Measurements from ENCODE around the gene ZGLP1.
A peak's percentile ranks its signal among the peaks of the same experiment; 100 is the strongest.

The ZGLP1 gene

GRCh38 chr19:10327793-10328192 is 18.2 kb upstream of the ZGLP1 start:
- DNase-seq (ENCODE audit: low read depth), result no peak

GRCh38 chr19:10325732-10326131 is 16.1 kb upstream of the ZGLP1 start:
- DNase-seq (ENCODE audit: low read depth), result no peak

GRCh38 chr19:10321874-10322835 is 12.5 kb upstream of the ZGLP1 start:
- DNase-seq (ENCODE audit: low read depth), result no peak

GRCh38 chr19:10321417-10321797 is 11.8 kb upstream of the ZGLP1 start:
- DNase-seq (ENCODE audit: low read depth), result no peak

- DNase-seq (ENCODE audit: low read depth), result no peak
Measured at GRCh38 chr19:10320602-10321416, 11.2 kb upstream of the ZGLP1 start.

- no peak for DNase-seq (ENCODE audit: low read depth)
Measured at GRCh38 chr19:10318807-10319682, 9.4 kb upstream of the ZGLP1 start.

GRCh38 chr19:10317857-10318462 is 8.3 kb upstream of the ZGLP1 start:
- DNase-seq (ENCODE audit: low read depth), result no peak

GRCh38 chr19:10317045-10317856 is 7.6 kb upstream of the ZGLP1 start:
- DNase-seq (ENCODE audit: low read depth), result no peak

- no peak for DNase-seq (ENCODE audit: low read depth)
Measured at GRCh38 chr19:10316229-10317044, 6.8 kb upstream of the ZGLP1 start.

- DNase-seq (ENCODE audit: low read depth), result peak; percentile 48
Measured at GRCh38 chr19:10315335-10316214, 6.0 kb upstream of the ZGLP1 start, which contains the start of gene FDX2. TSS of gene FDX2 (minus strand) at chr19:10316015. CDS start at chr19:10315996, 19 bp downstream.

- DNase-seq (ENCODE audit: low read depth), result no peak
Measured at GRCh38 chr19:10306327-10306726, 3.3 kb downstream of the ZGLP1 start.

GRCh38 chr19:10305139-10305806 is 4.3 kb downstream of the ZGLP1 start:
- DNase-seq (ENCODE audit: low read depth), result peak; percentile 34

GRCh38 chr19:10299545-10300458 is 9.8 kb downstream of the ZGLP1 start:
- no peak for DNase-seq (ENCODE audit: low read depth)

- DNase-seq (ENCODE audit: low read depth), result no peak
Measured at GRCh38 chr19:10295847-10296591, 13.6 kb downstream of the ZGLP1 start.

GRCh38 chr19:10295305-10295846 is 14.2 kb downstream of the ZGLP1 start:
- peak; percentile 15 for DNase-seq (ENCODE audit: low read depth)

- no peak for DNase-seq (ENCODE audit: low read depth)
Measured at GRCh38 chr19:10294368-10294697, 15.3 kb downstream of the ZGLP1 start.

Measured in amniotic epithelial cell (primary cell).